Heart left ventricle (tissue), 13 donors: ENCODE measurements around the gene SNORC.
"Not testable (repeated sequence)": the region's sequence is repeated elsewhere in the genome, so short reads cannot be mapped to it uniquely, and the experiment has no call there.

Experiments used
- CTCF ChIP-seq, 12 donors: fragments of 200-600 bp; sonication (generic) in 4 of 12; IDR thresholded peaks; one replicate each; pipeline versions ENCODE4 v1.5.0 to v1.8.0; 2018 to 2022; ENCODE audit warnings: antibody characterized with exemption in 12 of 12, mild to moderate bottlenecking in 5 of 12
- POLR2A ChIP-seq, 2 donors: fragments of 450-650 bp; IDR thresholded peaks; one replicate each; pipeline ENCODE4 v1.6.1; 2017; ENCODE audit warnings: antibody characterized with exemption in 2 of 2, mild to moderate bottlenecking in 2 of 2, moderate library complexity in 2 of 2
- donor health status: ischemic (EF 13 %, LVEDD 7.1; RV severe dilation, severe dysfunction).
- donor health status: DM: no; HTN: yes; CAD: no.
- donor health status: DM: no; HTN: no; CAD: no.
- donor health status: ischemic (EF 25% LVEDD 6.9; RV normal size, moderate dysfunction).
- donor health status: ischemic (EF 25% LVEDD 5.7; RV mildly dilated, moderate dysfunction).
- donor health status: ischemic (EF 35%, LVEDD 5.7; RV mildly dilated, moderate dysfunction).
- donor health status: nonischemic (EF 11% LVEDD 7.7; RV severe dilation, severe dysfunction).
- donor health status: DM: yes; HTN: yes; CAD: no.
- donor health status: PGD.
- donor health status: ischemic (EF 29% LVEDD 5.4; RV normal size, mild dysfunction).
- donor health status: nonischemic (EF 23%, LVEDD 6.1; RV moderate dilation, normal function).

DNA sequence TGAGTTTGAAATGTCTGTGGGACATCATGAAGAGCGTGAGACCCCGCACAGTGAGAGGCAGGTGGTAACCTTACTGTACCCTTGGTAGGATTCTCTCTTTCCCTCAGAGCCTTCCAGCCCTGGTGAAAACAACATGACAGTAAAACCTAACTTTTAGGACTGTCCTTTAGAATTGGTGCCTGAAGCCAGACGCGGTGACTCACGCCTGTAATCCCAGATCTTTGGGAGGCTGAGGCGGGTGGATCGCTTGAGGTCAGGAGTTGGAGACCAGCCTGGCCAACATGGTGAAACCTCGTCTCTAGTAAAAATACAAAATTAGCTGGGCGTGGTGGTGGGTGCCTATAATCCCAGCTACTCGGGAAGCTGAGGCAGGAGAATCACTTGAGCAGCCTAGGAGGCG is 18.0 kb upstream of the SNORC start:
- not testable (repeated sequence) for TF ChIP-seq POLR2A, CTCF (IDR thresholded peaks at IDR 0.05)
